SU-DHL-6 (cell line): ENCODE measurements around the gene NDNF.

Source experiments
- H2AFZ ChIP-seq: fragments of 200-600 bp; sonication (generic); 2 replicates; pipeline ENCODE4 v1.6.1; 2014; ENCODE audit warnings: low read depth, mild to moderate bottlenecking, moderate library complexity, mixed read lengths, antibody characterized with exemption, low read length; ENCODE audit not compliant: severe bottlenecking
- H3F3A ChIP-seq: fragments of 200-600 bp; shearing (Covaris generic); 2 replicates; pipeline ENCODE4 v1.6.0; 2016; ENCODE audit warnings: antibody characterized with exemption, mild to moderate bottlenecking; ENCODE audit not compliant: insufficient read depth
- H3K27ac ChIP-seq: fragments of 200-600 bp; sonication (generic); 2 replicates; pipeline ENCODE4 v1.5.1; 2016; ENCODE audit warnings: low read depth, mild to moderate bottlenecking, low read length, moderate library complexity, mixed read lengths
- H3K27me3 ChIP-seq: fragments of 200-600 bp; sonication (generic), shearing (Covaris generic); 2 replicates; pipeline ENCODE4 v1.6.0; 2014; ENCODE audit warnings: mild to moderate bottlenecking, low read length
- H3K36me3 ChIP-seq: fragments of 200-600 bp; sonication (generic); 2 replicates; pipeline ENCODE4 v1.6.1; 2014; ENCODE audit warnings: mild to moderate bottlenecking, low read length, mixed read lengths
- H3K4me2 ChIP-seq: fragments of 300-600, 200-600 bp; shearing (Covaris generic), sonication (generic); 2 replicates; pipeline ENCODE4 v1.6.0; 2014; ENCODE audit warnings: low read length, low read depth, mild to moderate bottlenecking; ENCODE audit not compliant: poor library complexity, severe bottlenecking
- H3K4me3 ChIP-seq: fragments of 200-600 bp; sonication (generic); 2 replicates; pipeline ENCODE4 v1.5.1; 2014; ENCODE audit warnings: antibody characterized with exemption, low read length, mild to moderate bottlenecking, mixed read lengths; ENCODE audit not compliant: insufficient read depth, poor library complexity, severe bottlenecking
- H3K79me2 ChIP-seq: fragments of 200-600 bp; sonication (generic); 2 replicates; pipeline ENCODE4 v1.6.1; 2014; ENCODE audit warnings: mild to moderate bottlenecking, low read length, moderate library complexity; ENCODE audit not compliant: insufficient read depth
- H3K9ac ChIP-seq: fragments of 200-600 bp; sonication (generic); 2 replicates; pipeline ENCODE4 v1.7.0; 2014; ENCODE audit warnings: mild to moderate bottlenecking, low read length
- H3K9me2 ChIP-seq: fragments of 200-600 bp; sonication (generic); replicated peaks from 2 replicates; pipeline ENCODE4 v1.6.1; 2014; ENCODE audit warnings: low read length; ENCODE audit not compliant: insufficient read depth
- H3K9me3 ChIP-seq: fragments of 200-600 bp; sonication (generic); 2 replicates; pipeline ENCODE4 v1.6.1; 2014; ENCODE audit warnings: low read length, mixed read lengths; ENCODE audit not compliant: insufficient read depth
- H4K20me1 ChIP-seq: fragments of 200-600 bp; sonication (generic); 2 replicates; pipeline ENCODE4 v1.6.1; 2014; ENCODE audit warnings: low read depth, mild to moderate bottlenecking, antibody characterized with exemption, low read length, moderate library complexity, mixed read lengths
- CTCF ChIP-seq: fragments of 200-600 bp; sonication (generic); IDR thresholded peaks from one replicate; pipeline ENCODE4 v1.5.1; 2017; ENCODE audit warnings: antibody characterized with exemption, mild to moderate bottlenecking, low read length, moderate library complexity; ENCODE audit not compliant: insufficient read depth, poor library complexity, severe bottlenecking
- EZH2phosphoT487 ChIP-seq: fragments of 200-600 bp; sonication (generic), shearing (Covaris generic); conservative IDR thresholded peaks from 2 replicates; pipeline ENCODE4 v1.6.1; 2018; ENCODE audit warnings: mild to moderate bottlenecking, antibody characterized with exemption, low read length, moderate library complexity, mixed read lengths

NDNF gene

GRCh38 chr4:120990246-120990645, 82.1 kb downstream of the NDNF start:
- TF ChIP-seq EZH2phosphoT487, result no peak
- no peak for TF ChIP-seq CTCF
- Histone ChIP-seq H3K36me3 (no peaks in the 10 kb centered on the region), H4K20me1 (no peaks in the 10 kb centered on the region)

More at GRCh38 chr4:120990246-120990645, 82.1 kb downstream of the NDNF start:
- Histone ChIP-seq H3K4me3 (no peak overlapping the region), H3K27me3 (no peaks in the 10 kb centered on the region), H3K9me3 (no peaks in the 10 kb centered on the region), H2AFZ (no peak overlapping the region), H3K27ac (no peak overlapping the region), H3K79me2 (no peaks in the 10 kb centered on the region), H3K4me2 (no peak overlapping the region), H3F3A (no peaks in the 10 kb centered on the region), H3K9ac (no peak overlapping the region), H3K9me2 (no peaks in the 10 kb centered on the region)
